A549 (cell line): ENCODE data around the gene HES1. TPM values are rescaled to one million over a fixed set of nuclear protein-coding genes. Genes with fewer than 3 reads are reported as not detected.
A peak's percentile ranks its signal among the peaks of the same experiment; 100 is the strongest.

Experiments used
- ATAC-seq, 2 experiments: fragments of 200-7000 bp in 1 of 2; fragments of >200 bp in 1 of 2; cut with Nextera tagmentation in 1 of 2; cut with Tn5 transposase in 1 of 2; 3 replicates each; pipeline versions ENCODE4 v1.8.0 to v1.9.1; 2018 to 2020; ENCODE audit warnings: mild to moderate bottlenecking in 1 of 2, moderate library complexity in 1 of 2
- CTCF ChIA-PET: fragments of 300-600 bp; sonication (Branson Sonifier 250); formaldehyde crosslinking; extraction: SDS; loops from one replicate; lab custom pipeline; 2021; ENCODE audit warnings: antibody characterized with exemption, inconsistent platforms; lab: Yijun Ruan, JAX
- POLR2A ChIA-PET: fragments of 350-600 bp; formaldehyde crosslinking; extraction: SDS; loops from one replicate; lab custom pipeline; 2021; ENCODE audit warnings: antibody characterized with exemption, inconsistent platforms; lab: Yijun Ruan, JAX
- DNase-seq, 2 experiments: peaks; one replicate each; pipeline versions ENCODE4 v3.0.0 to v3.0.0-alpha.2; 2011 to 2016; ENCODE audit warnings: low read depth in 1 of 2, low spot score in 1 of 2
- FAIRE-seq: peaks from 2 replicates; lab custom pipeline; 2011; peaks lifted over from hg19 to GRCh38; lab: Jason Lieb, UNC
- H3K27ac ChIP-seq, 2 experiments: fragments of >200 bp; sonication (Bioruptor Twin); formaldehyde crosslinking; 3 replicates each; pipeline ENCODE4 v1.5.1; 2016 to 2017
- H3K4me1 ChIP-seq: fragments of >200 bp; sonication (Bioruptor Twin); formaldehyde crosslinking; 3 replicates; pipeline ENCODE4 v1.6.1; 2016
- H3K4me2 ChIP-seq: fragments of >200 bp; sonication (Bioruptor Twin); formaldehyde crosslinking; 3 replicates; pipeline ENCODE4 v1.6.1; 2016
- H3K4me3 ChIP-seq: fragments of >200 bp; sonication (Bioruptor Twin); formaldehyde crosslinking; 3 replicates; pipeline ENCODE4 v1.5.1; 2016
- H3K9me3 ChIP-seq: fragments of >200 bp; sonication (Bioruptor Twin); formaldehyde crosslinking; 3 replicates; pipeline ENCODE4 v1.6.1; 2016
- BHLHE40 ChIP-seq: IDR thresholded peaks from 2 replicates; pipeline ENCODE4 v1.6.1; 2012; ENCODE audit warnings: low read depth, low read length, inconsistent platforms
- CBX2 ChIP-seq: fragments of 200-600 bp; sonication (generic); IDR thresholded peaks from 2 replicates; pipeline ENCODE4 v1.6.1; 2016; ENCODE audit warnings: low read depth, mild to moderate bottlenecking, borderline replicate concordance
- CEBPB ChIP-seq, 2 experiments: fragments of >200 bp in 1 of 2; sonication (Bioruptor Twin) in 1 of 2; formaldehyde crosslinking in 1 of 2; IDR thresholded peaks; 2 replicates each; pipeline ENCODE4 v1.6.1; 2012 to 2016
- CHD4 ChIP-seq: fragments of 200-600 bp; sonication (generic); IDR thresholded peaks from 2 replicates; pipeline ENCODE4 v1.6.1; 2016; ENCODE audit warnings: antibody characterized with exemption, mild to moderate bottlenecking, borderline replicate concordance
- EHMT2 ChIP-seq: fragments of 200-600 bp; sonication (generic); IDR thresholded peaks from 2 replicates; pipeline ENCODE4 v1.6.1; 2016; ENCODE audit warnings: antibody characterized with exemption, low read depth, mild to moderate bottlenecking, moderate library complexity
- ESRRA ChIP-seq: fragments of 150-350 bp; IDR thresholded peaks from 2 replicates; pipeline ENCODE4 v1.6.1; 2014; ENCODE audit warnings: mild to moderate bottlenecking, low read length, borderline replicate concordance
- FOSB ChIP-seq: fragments of 250-450 bp; sonication (Bioruptor Pico); IDR thresholded peaks from 2 replicates; pipeline ENCODE4 v1.5.0; 2020; ENCODE audit warnings: mild to moderate bottlenecking, moderate library complexity
- HOXA7 ChIP-seq: fragments of 250-450 bp; sonication (Bioruptor Pico); IDR thresholded peaks from 2 replicates; pipeline ENCODE4 v1.5.0; 2020; ENCODE audit warnings: mild to moderate bottlenecking, moderate library complexity
- HOXB5 ChIP-seq: fragments of 250-450 bp; sonication (Bioruptor Pico); IDR thresholded peaks from 2 replicates; pipeline ENCODE4 v1.5.0; 2020; ENCODE audit warnings: mild to moderate bottlenecking, moderate library complexity
- JUNB ChIP-seq: fragments of >200 bp; sonication (Bioruptor Twin); formaldehyde crosslinking; IDR thresholded peaks from 2 replicates; pipeline ENCODE4 v1.6.1; 2016
- KDM1A ChIP-seq: fragments of 200-600 bp; sonication (generic); IDR thresholded peaks from 2 replicates; pipeline ENCODE4 v1.6.1; 2016; ENCODE audit warnings: low read depth, mild to moderate bottlenecking
- MAZ ChIP-seq: fragments of 150-350 bp; IDR thresholded peaks from 2 replicates; pipeline ENCODE4 v1.6.1; 2014; ENCODE audit warnings: antibody characterized with exemption, low read depth, low read length, borderline replicate concordance
- NR3C1 ChIP-seq: fragments of >200 bp; sonication (Bioruptor Twin); formaldehyde crosslinking; IDR thresholded peaks from 3 replicates; pipeline ENCODE4 v1.6.1; 2017
- PHF8 ChIP-seq: fragments of 200-600 bp; sonication (generic); IDR thresholded peaks from 2 replicates; pipeline ENCODE4 v1.6.1; 2016; ENCODE audit warnings: low read depth, mild to moderate bottlenecking, antibody characterized with exemption, moderate library complexity, borderline replicate concordance
- POLR2A ChIP-seq: IDR thresholded peaks from 2 replicates; pipeline ENCODE4 v1.6.1; 2012; ENCODE audit warnings: mild to moderate bottlenecking, low read length
- RARB ChIP-seq: fragments of 250-450 bp; sonication (Bioruptor Pico); IDR thresholded peaks from 2 replicates; pipeline ENCODE4 v1.8.0; 2021; ENCODE audit warnings: mild to moderate bottlenecking, moderate library complexity
- RNF2 ChIP-seq: fragments of 200-600 bp; sonication (generic); IDR thresholded peaks from 2 replicates; pipeline ENCODE4 v1.6.1; 2016; ENCODE audit warnings: low read depth, mild to moderate bottlenecking, antibody characterized with exemption, moderate library complexity, borderline replicate concordance
- ZNF302 ChIP-seq: fragments of 250-450 bp; sonication (Bioruptor Pico); IDR thresholded peaks from 2 replicates; pipeline ENCODE4 v1.9.0; 2021; ENCODE audit warnings: inconsistent platforms, mild to moderate bottlenecking, moderate library complexity
- WGBS: methylation state at CpG from one replicate; pipeline ENCODE4 v1.1.6; 2017; ENCODE audit errors: missing lambda C conversion rate; 5-methylcytosine and 5-hydroxymethylcytosine counted together
- polyA plus RNA-seq, 4 experiments: library from polyadenylated mRNA; depleted of rRNA in 3 of 4; stranded (reverse); fragments of >200 nt; fragmentation: RNase III in 1 of 4; extraction: RNeasy Plus Mini Kit Qiagen cat#74134 plus additional on column Dnase treatment in 1 of 4; gene quantifications; 2 replicates in 3 of 4; 3 replicates in 1 of 4; pipeline ENCODE4 v1.2.3, GENCODE V29; 2011 to 2017
- TF ChIP-seq, protein P1 (sequence below): fragments of 150-350 bp; IDR thresholded peaks from 2 replicates; pipeline ENCODE4 v1.6.1; 2014; ENCODE audit warnings: low read depth, mild to moderate bottlenecking, low read length
- TF ChIP-seq, protein P2 (sequence below): IDR thresholded peaks from 2 replicates; pipeline ENCODE4 v1.6.1; 2012; ENCODE audit warnings: low read depth, borderline replicate concordance
- TF ChIP-seq, protein P3 (sequence below): fragments of 250-450 bp; sonication (Bioruptor Pico); IDR thresholded peaks from 2 replicates; pipeline ENCODE4 v1.5.0; 2021; ENCODE audit warnings: mild to moderate bottlenecking, moderate library complexity, borderline replicate concordance

Gene HES1
- polyA plus RNA-seq, 2 of the 4 experiments (the other 2 are of a cell fraction), result 8.3 to 66.6 TPM

DNA sequence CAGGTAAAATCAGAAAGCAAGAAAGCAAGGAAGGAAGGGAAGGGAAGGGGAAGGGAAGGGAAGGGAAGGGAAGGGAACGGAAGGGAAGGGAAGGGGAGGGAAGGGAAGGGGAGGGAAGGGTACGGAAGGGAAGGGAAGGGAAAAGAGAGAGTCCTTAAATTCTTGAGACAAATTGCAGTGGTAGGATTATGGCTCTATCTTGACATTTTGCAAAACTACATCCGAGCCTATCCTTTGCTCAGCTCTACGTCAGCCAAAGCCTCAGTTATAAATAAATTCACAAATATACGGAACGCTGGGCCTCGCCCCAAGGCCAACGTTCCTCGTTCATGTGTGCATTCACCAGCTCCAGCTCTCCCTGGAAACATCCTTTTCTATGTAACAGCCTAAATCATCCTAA is 25.5 kb upstream of the HES1 start:
- peak overlapping the region in 1 of 2 experiments; percentile 90; a peak in 4 of 6 replicates for H3K27ac ChIP-seq
- WGBS, result 75% methylated on average over 9 of the region's 9 CpGs
- H3K4me1 ChIP-seq, result peaks cover 41% of the 10 kb centered on the region
- TF ChIP-seq BHLHE40, result no peak
- TF ChIP-seq EHMT2, result no peak
- no peak for TF ChIP-seq ESRRA
- no peak for TF ChIP-seq NR3C1
- TF ChIP-seq, protein P1, sequence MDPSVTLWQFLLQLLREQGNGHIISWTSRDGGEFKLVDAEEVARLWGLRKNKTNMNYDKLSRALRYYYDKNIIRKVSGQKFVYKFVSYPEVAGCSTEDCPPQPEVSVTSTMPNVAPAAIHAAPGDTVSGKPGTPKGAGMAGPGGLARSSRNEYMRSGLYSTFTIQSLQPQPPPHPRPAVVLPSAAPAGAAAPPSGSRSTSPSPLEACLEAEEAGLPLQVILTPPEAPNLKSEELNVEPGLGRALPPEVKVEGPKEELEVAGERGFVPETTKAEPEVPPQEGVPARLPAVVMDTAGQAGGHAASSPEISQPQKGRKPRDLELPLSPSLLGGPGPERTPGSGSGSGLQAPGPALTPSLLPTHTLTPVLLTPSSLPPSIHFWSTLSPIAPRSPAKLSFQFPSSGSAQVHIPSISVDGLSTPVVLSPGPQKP, result no peak
- no peak for TF ChIP-seq MAZ
- TF ChIP-seq RNF2, result no peak
- TF ChIP-seq HOXB5, result no peak
- DNase-seq (no peak), FAIRE-seq (no peak), ATAC-seq (no peak)
- no peaks in the 10 kb centered on the region for H3K9me3 ChIP-seq
- H3K4me3 ChIP-seq, result no peak overlapping the region
- H3K4me2 ChIP-seq, result no peak overlapping the region
- ChIA-PET POLR2A (no interaction called here), CTCF (interaction anchor here (0.5 kb wide), 1 partner anchor 21 kb away, joined by 3 read pairs; no protein-coding TSS in a partner anchor)

DNA sequence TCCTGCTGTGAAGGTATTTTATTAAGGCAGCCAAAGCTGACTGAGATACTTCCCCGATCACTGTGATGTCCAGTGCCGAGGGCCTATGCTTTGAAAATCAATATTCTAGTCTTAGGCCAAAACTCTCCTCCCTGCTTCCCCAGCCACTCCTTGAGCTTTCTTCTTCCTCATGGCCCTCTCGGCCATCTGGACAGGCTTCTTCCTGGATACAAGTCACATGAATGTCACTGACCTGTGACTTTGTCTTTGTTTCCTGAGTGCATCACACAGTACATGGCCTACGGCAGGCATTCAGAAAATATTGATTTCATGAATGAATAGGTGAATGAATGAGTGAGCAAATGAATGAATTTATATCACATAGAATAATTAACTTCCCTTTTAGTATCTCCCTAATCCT is 24.6 kb upstream of the HES1 start:
- H3K4me1 ChIP-seq, result peaks cover 41% of the 10 kb centered on the region
- ChIA-PET POLR2A (no interaction called here), CTCF (interaction anchor here (0.5 kb wide), 1 partner anchor 20 kb away, joined by 3 read pairs; no protein-coding TSS in a partner anchor)
- FAIRE-seq (no peak), DNase-seq (no peak), ATAC-seq (no peak)
- no peak overlapping the region for H3K4me3 ChIP-seq
- H3K27ac ChIP-seq, result peak overlapping the region; percentile 90 to 92; a peak in 5 of 6 replicates
- no peak for TF ChIP-seq CHD4
- TF ChIP-seq, protein P2, sequence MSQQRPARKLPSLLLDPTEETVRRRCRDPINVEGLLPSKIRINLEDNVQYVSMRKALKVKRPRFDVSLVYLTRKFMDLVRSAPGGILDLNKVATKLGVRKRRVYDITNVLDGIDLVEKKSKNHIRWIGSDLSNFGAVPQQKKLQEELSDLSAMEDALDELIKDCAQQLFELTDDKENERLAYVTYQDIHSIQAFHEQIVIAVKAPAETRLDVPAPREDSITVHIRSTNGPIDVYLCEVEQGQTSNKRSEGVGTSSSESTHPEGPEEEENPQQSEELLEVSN, result no peak
- TF ChIP-seq KDM1A, result no peak
- no peak for TF ChIP-seq EHMT2
- no peak for TF ChIP-seq JUNB
- TF ChIP-seq CEBPB (IDR thresholded peaks at IDR 0.05), result no peak
- no peak for TF ChIP-seq POLR2A
- TF ChIP-seq PHF8, result no peak
- TF ChIP-seq HOXA7 (CRISPR knock-in tag), result no peak
- TF ChIP-seq ZNF302, result no peak
- TF ChIP-seq CBX2, result no peak
- TF ChIP-seq RARB (CRISPR knock-in tag), result no peak
- no peak for TF ChIP-seq FOSB (CRISPR knock-in tag)
- TF ChIP-seq, protein P3, sequence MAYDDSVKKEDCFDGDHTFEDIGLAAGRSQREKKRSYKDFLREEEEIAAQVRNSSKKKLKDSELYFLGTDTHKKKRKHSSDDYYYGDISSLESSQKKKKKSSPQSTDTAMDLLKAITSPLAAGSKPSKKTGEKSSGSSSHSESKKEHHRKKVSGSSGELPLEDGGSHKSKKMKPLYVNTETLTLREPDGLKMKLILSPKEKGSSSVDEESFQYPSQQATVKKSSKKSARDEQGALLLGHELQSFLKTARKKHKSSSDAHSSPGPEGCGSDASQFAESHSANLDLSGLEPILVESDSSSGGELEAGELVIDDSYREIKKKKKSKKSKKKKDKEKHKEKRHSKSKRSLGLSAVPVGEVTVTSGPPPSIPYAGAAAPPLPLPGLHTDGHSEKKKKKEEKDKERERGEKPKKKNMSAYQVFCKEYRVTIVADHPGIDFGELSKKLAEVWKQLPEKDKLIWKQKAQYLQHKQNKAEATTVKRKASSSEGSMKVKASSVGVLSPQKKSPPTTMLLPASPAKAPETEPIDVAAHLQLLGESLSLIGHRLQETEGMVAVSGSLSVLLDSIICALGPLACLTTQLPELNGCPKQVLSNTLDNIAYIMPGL, result no peak
- TF ChIP-seq BHLHE40, result no peak
- H3K9me3 ChIP-seq, result no peaks in the 10 kb centered on the region
- 92% methylated on average over 4 of the region's 4 CpGs for whole genome bisulfite sequencing
- no peak overlapping the region for H3K4me2 ChIP-seq
